Thyroid gland (tissue), 4 donors: Measurements from ENCODE around the gene SGCD. TPM values are rescaled to one million over a fixed set of nuclear protein-coding genes. Genes with fewer than 3 reads are reported as not detected.

ENCODE experiments used
- DNase-seq, 2 donors: peaks; one replicate each; pipeline ENCODE4 v3.0.0-alpha.2; 2019
- H3K27ac ChIP-seq, 3 donors: fragments of 200-600 bp; sonication (generic); 1 replicate in 2 of 3; 2 replicates in 1 of 3; pipeline ENCODE4 v1.5.1; 2016 to 2019; ENCODE audit warnings: mild to moderate bottlenecking in 1 of 3, moderate library complexity in 1 of 3
- H3K27me3 ChIP-seq: fragments of 200-600 bp; sonication (generic); one replicate; pipeline ENCODE4 v1.5.1; 2019
- H3K36me3 ChIP-seq, 2 donors: fragments of 200-600 bp; sonication (generic); one replicate each; pipeline ENCODE4 v1.5.1; 2016 to 2019
- H3K4me1 ChIP-seq, 2 donors: fragments of 200-600 bp; sonication (generic); one replicate each; pipeline ENCODE4 v1.5.1; 2017 to 2019
- H3K4me3 ChIP-seq, 3 donors: fragments of 200-600 bp; sonication (generic); replicated peaks in 1 of 3; 1 replicate in 2 of 3; 2 replicates in 1 of 3; pipeline ENCODE4 v1.5.1; 2016; ENCODE audit warnings: mild to moderate bottlenecking in 1 of 3
- H3K9me3 ChIP-seq: fragments of 200-600 bp; sonication (generic); one replicate; pipeline ENCODE4 v1.5.1; 2017
- POLR2A ChIP-seq, 2 donors: fragments of 450-650 bp; IDR thresholded peaks; one replicate each; pipeline ENCODE4 v1.6.1; 2017; ENCODE audit warnings: antibody characterized with exemption in 2 of 2, mild to moderate bottlenecking in 2 of 2, moderate library complexity in 1 of 2
- WGBS, 2 donors: methylation state at CpG; one replicate each; pipeline ENCODE4 v1.1.5; 2017; 5-methylcytosine and 5-hydroxymethylcytosine counted together
- intact Hi-C: fragments of 100-400 bp; cut with DNase I; formaldehyde crosslinking; loops from one replicate; pipeline ENCODE4 v1.15.1; 2023
- total RNA-seq, 4 donors: library from RNA; depleted of rRNA; stranded (reverse); fragments of >200 nt; gene quantifications; one replicate each; pipeline ENCODE4 v1.2.3, GENCODE V29; 2016
- TF ChIP-seq, protein P1 (sequence below), 6 experiments: fragments of 200-600 bp in 3 of 6; fragments of 450-650 bp in 3 of 6; sonication (generic) in 3 of 6; IDR thresholded peaks; one replicate each; pipeline ENCODE4 v1.5.1; 2016 to 2019; ENCODE audit warnings: antibody characterized with exemption in 6 of 6, mild to moderate bottlenecking in 2 of 6, inconsistent platforms in 1 of 6, moderate library complexity in 1 of 6

SGCD gene
- total RNA-seq, 4 donors from 2014 or later, result 7.4 to 20.1 (median 9.2) TPM

DNA sequence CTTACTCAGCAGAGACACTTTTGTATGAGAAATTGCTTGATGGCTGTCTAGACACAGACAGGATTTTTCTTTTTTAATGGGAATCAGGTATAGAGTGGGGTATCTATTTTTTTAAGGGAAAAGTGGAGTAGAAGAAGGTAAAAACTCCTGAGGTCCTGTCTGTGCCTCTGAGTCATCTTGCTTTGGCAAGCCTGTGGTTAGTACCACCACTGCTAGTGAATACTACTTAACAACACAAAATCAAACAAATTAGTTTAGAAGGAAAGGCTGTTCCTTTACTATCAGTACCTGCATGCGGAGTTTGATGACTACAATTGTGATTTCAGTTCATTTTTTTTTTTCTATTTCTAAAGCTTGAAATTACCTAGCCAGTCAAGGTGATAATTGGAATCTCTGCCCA is 372.2 kb downstream of the SGCD start:
- no peak for TF ChIP-seq POLR2A (IDR thresholded peaks at IDR 0.05)
- TF ChIP-seq, protein P1, sequence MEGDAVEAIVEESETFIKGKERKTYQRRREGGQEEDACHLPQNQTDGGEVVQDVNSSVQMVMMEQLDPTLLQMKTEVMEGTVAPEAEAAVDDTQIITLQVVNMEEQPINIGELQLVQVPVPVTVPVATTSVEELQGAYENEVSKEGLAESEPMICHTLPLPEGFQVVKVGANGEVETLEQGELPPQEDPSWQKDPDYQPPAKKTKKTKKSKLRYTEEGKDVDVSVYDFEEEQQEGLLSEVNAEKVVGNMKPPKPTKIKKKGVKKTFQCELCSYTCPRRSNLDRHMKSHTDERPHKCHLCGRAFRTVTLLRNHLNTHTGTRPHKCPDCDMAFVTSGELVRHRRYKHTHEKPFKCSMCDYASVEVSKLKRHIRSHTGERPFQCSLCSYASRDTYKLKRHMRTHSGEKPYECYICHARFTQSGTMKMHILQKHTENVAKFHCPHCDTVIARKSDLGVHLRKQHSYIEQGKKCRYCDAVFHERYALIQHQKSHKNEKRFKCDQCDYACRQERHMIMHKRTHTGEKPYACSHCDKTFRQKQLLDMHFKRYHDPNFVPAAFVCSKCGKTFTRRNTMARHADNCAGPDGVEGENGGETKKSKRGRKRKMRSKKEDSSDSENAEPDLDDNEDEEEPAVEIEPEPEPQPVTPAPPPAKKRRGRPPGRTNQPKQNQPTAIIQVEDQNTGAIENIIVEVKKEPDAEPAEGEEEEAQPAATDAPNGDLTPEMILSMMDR (IDR thresholded peaks at IDR 0.05), result no peak
- no peaks in the 10 kb centered on the region for H3K36me3 ChIP-seq
- intact Hi-C loops, result no loop called here
- no peaks in the 10 kb centered on the region for H3K4me1 ChIP-seq
- H3K27me3 ChIP-seq, result no peaks in the 10 kb centered on the region
- 94 to 96% methylated on average over 1 of the region's 1 CpG for WGBS, 2 donors
- H3K4me3 ChIP-seq, result no peak overlapping the region
- no peak for DNase-seq
- no peaks in the 10 kb centered on the region for H3K9me3 ChIP-seq
- H3K27ac ChIP-seq, result no peak overlapping the region

DNA sequence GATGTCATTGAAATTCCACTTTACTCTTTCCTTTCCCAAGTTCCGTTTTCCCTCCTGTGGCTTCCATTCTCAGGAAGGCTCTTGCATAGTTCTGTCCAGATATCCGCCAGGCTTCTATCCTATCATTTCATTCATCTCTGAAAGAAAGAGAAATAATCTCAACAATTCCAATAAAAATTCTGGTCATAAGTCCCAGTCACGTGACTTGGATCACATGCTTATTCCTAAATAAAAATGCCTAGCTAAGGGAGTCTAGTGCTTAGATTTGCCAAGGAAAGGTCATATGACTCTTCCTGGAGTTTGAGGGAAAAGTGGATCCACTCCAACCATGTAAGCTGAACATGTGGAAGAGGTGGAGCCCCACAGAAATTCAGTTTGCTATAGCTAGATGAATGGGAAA is 377.2 kb downstream of the SGCD start:
- intact Hi-C loops, result no loop called here
- no peaks in the 10 kb centered on the region for H3K36me3 ChIP-seq
- H3K4me1 ChIP-seq, result no peaks in the 10 kb centered on the region
- no peak for DNase-seq
- 94 to 96% methylated on average over 3 of the region's 3 CpGs for WGBS, 2 donors
- H3K4me3 ChIP-seq, result no peak overlapping the region
- H3K9me3 ChIP-seq, result no peaks in the 10 kb centered on the region
- no peak overlapping the region for H3K27ac ChIP-seq
- H3K27me3 ChIP-seq, result no peaks in the 10 kb centered on the region
- TF ChIP-seq POLR2A (IDR thresholded peaks at IDR 0.05), result no peak
- TF ChIP-seq, protein P1 (IDR thresholded peaks at IDR 0.05), result no peak

DNA sequence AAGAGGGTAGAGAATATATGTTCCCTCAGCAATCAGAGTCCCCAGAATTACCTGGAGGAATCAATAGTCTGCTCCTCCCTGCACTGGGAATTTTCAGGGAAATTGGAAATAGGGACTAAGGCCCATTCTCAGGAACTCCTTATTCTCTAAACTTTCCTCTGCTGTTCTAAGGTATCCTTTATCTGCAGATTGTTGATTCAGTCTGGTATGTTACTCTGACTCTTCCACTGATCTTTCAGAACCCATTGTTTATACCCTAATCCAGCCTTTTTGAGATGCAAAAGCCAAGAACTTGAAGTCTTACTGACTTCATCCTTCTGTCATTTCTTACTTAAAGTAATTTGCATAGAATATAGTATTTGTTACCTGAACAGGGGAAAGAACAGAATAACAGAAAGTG is 379.7 kb downstream of the SGCD start:
- Histone ChIP-seq H3K4me3 (no peak overlapping the region), H3K36me3 (no peaks in the 10 kb centered on the region), H3K27ac (no peak overlapping the region), H3K9me3 (no peaks in the 10 kb centered on the region), H3K4me1 (no peaks in the 10 kb centered on the region), H3K27me3 (no peaks in the 10 kb centered on the region)
- TF ChIP-seq, protein P1 (IDR thresholded peaks at IDR 0.05), result no peak
- DNase-seq, result no peak
- intact Hi-C loops, result no loop called here

DNA sequence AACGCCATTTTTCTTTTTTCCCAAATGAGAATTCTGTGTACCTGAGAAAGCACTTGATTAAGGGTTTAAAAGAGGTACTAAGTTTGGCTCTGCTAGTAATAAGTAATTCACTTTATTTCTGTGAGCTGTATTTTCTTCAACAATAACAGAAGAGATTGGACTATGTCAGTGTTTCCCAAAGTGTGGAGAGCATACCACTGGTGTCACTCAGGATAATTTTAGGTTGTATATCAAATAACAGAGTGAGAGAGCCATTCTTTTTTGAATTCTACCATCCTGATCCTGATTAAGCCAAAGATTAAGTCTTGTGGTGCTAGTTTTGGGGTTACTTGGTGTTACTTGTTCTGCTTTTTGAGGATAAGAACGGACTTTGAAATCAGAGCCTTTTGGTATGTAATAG is 380.8 kb downstream of the SGCD start:
- TF ChIP-seq, protein P1 (IDR thresholded peaks at IDR 0.05), result no peak
- no peak for TF ChIP-seq POLR2A (IDR thresholded peaks at IDR 0.05)

DNA sequence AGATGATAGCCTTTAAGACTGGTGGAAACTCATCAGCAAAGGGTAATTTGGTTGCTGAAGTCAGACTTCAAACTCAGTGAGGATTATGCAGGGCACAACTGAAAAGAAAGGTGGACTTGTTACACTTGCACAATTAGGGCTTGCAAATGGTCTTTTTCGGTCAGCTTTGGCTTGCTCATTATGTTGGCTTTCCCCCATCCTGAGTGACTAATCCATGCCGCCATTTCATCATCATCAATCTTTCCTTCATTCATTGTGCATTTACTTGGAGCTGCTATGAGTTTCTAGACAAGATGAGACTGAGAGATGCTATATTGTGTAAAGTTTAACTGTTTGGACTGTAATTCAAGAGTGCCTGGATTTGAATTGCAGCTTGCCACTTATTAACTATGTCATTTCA is 388.3 kb downstream of the SGCD start:
- H3K9me3 ChIP-seq, result no peaks in the 10 kb centered on the region
- intact Hi-C loops, result no loop called here
- WGBS, 2 donors, result 86 to 90% methylated on average over 2 of the region's 2 CpGs
- no peak for TF ChIP-seq POLR2A (IDR thresholded peaks at IDR 0.05)
- TF ChIP-seq, protein P1 (IDR thresholded peaks at IDR 0.05), result no peak
- no peak overlapping the region for H3K4me3 ChIP-seq
- no peak for DNase-seq
- H3K27me3 ChIP-seq, result no peaks in the 10 kb centered on the region
- H3K36me3 ChIP-seq, result no peaks in the 10 kb centered on the region
- no peaks in the 10 kb centered on the region for H3K4me1 ChIP-seq
- H3K27ac ChIP-seq, result no peak overlapping the region

More for the DNA sequence above, 380.8 kb downstream of the SGCD start:
- Histone ChIP-seq H3K27me3 (no peaks in the 10 kb centered on the region), H3K27ac (no peak overlapping the region), H3K4me1 (no peaks in the 10 kb centered on the region), H3K36me3 (no peaks in the 10 kb centered on the region), H3K9me3 (no peaks in the 10 kb centered on the region), H3K4me3 (no peak overlapping the region)
- intact Hi-C loops, result no loop called here
- WGBS, 2 donors, result 96 to 97% methylated on average over 2 of the region's 2 CpGs
- DNase-seq, result no peak
